Astrocyte (in vitro differentiated cells and primary cell): ENCODE measurements around the gene DCC. TPM values are rescaled to one million over a fixed set of nuclear protein-coding genes. Genes with fewer than 3 reads are reported as not detected.

Source experiments
- DNase-seq: peaks from one replicate; pipeline ENCODE4 v3.0.0-alpha.2; 2010; ENCODE audit warnings: low read depth
- FAIRE-seq: peaks from 2 replicates; lab custom pipeline; 2011; peaks lifted over from hg19 to GRCh38; lab: Jason Lieb, UNC
- H2AFZ ChIP-seq: 2 replicates; pipeline ENCODE4 v1.6.0; 2012; ENCODE audit warnings: low read depth, low read length, inconsistent platforms
- H3K27ac ChIP-seq: 2 replicates; pipeline ENCODE4 v1.5.1; 2011; ENCODE audit warnings: low read depth, low read length, inconsistent platforms
- H3K27me3 ChIP-seq: 2 replicates; pipeline ENCODE4 v1.6.0; 2011; ENCODE audit warnings: low read length, inconsistent platforms; ENCODE audit not compliant: insufficient read depth
- H3K36me3 ChIP-seq: 2 replicates; pipeline ENCODE4 v1.5.1; 2011; ENCODE audit warnings: low read length, inconsistent platforms; ENCODE audit not compliant: insufficient read depth
- H3K4me1 ChIP-seq: 2 replicates; pipeline ENCODE4 v1.5.1; 2011; ENCODE audit warnings: low read length, inconsistent platforms; ENCODE audit not compliant: insufficient read depth
- H3K4me2 ChIP-seq: 2 replicates; pipeline ENCODE4 v1.6.0; 2012; ENCODE audit warnings: low read length, inconsistent platforms
- H3K4me3 ChIP-seq: 2 replicates; pipeline ENCODE4 v1.5.1; 2011; ENCODE audit warnings: low read depth, mild to moderate bottlenecking, low read length, inconsistent platforms; ENCODE audit not compliant: insufficient read depth
- H3K79me2 ChIP-seq: 2 replicates; pipeline ENCODE4 v1.6.0; 2012; ENCODE audit warnings: mild to moderate bottlenecking, low read length, inconsistent platforms; ENCODE audit not compliant: insufficient read depth
- H3K9ac ChIP-seq: 2 replicates; pipeline ENCODE4 v1.6.0; 2012; ENCODE audit warnings: mild to moderate bottlenecking, low read length, inconsistent platforms
- H3K9me3 ChIP-seq: 2 replicates; pipeline ENCODE4 v1.5.1; 2012; ENCODE audit warnings: low read depth, mild to moderate bottlenecking, low read length, inconsistent platforms; ENCODE audit not compliant: insufficient read depth
- H4K20me1 ChIP-seq: 2 replicates; pipeline ENCODE4 v1.6.0; 2012; ENCODE audit warnings: low read length, inconsistent platforms; ENCODE audit not compliant: insufficient read depth
- H3K27ac Mint-ChIP-seq: one replicate; pipeline ENCODE4 v1.8.0; 2021; ENCODE audit warnings: mild to moderate bottlenecking, mixed read lengths; ENCODE audit not compliant: unreplicated experiment
- H3K27me3 Mint-ChIP-seq: one replicate; pipeline ENCODE4 v1.8.0; 2021; ENCODE audit warnings: low read depth, mixed read lengths; ENCODE audit not compliant: unreplicated experiment
- H3K36me3 Mint-ChIP-seq: one replicate; pipeline ENCODE4 v1.8.0; 2021; ENCODE audit warnings: low read depth, mixed read lengths; ENCODE audit not compliant: unreplicated experiment
- H3K4me1 Mint-ChIP-seq: one replicate; pipeline ENCODE4 v1.8.0; 2021; ENCODE audit warnings: low read depth, mixed read lengths; ENCODE audit not compliant: unreplicated experiment
- H3K4me3 Mint-ChIP-seq: one replicate; pipeline ENCODE4 v1.8.0; 2021; ENCODE audit warnings: mild to moderate bottlenecking, moderate library complexity, mixed read lengths; ENCODE audit not compliant: unreplicated experiment
- H3K9me3 Mint-ChIP-seq: one replicate; pipeline ENCODE4 v1.8.0; 2021; ENCODE audit warnings: mild to moderate bottlenecking, mixed read lengths; ENCODE audit not compliant: unreplicated experiment
- CTCF ChIP-seq: IDR thresholded peaks from 2 replicates; pipeline ENCODE4 v1.5.1; 2011; ENCODE audit warnings: low read depth, mild to moderate bottlenecking, inconsistent platforms, low read length, moderate library complexity; ENCODE audit not compliant: insufficient read depth
- EZH2 ChIP-seq: IDR thresholded peaks from 2 replicates; pipeline ENCODE4 v1.6.1; 2012; ENCODE audit warnings: mild to moderate bottlenecking, low read length, inconsistent platforms; ENCODE audit not compliant: insufficient read depth
- total RNA-seq: library from RNA; stranded (reverse); gene quantifications from 2 replicates; pipeline ENCODE4 v1.2.1, GENCODE V29; 2021

Gene DCC
- total RNA-seq, 1 donor from 2014 or later, result 2.6 TPM

GRCh38 chr18:52334896-52335295, 5.1 kb upstream of the DCC start:
- peaks cover 2% of the 10 kb centered on the region for H3K9me3 Mint-ChIP-seq
- Histone ChIP-seq H2AFZ (no peak overlapping the region), H4K20me1 (no peaks in the 10 kb centered on the region), H3K4me3 (no peak overlapping the region), H3K36me3 (no peaks in the 10 kb centered on the region), H3K9me3 (no peaks in the 10 kb centered on the region), H3K27ac (peak overlapping the region; percentile 4), H3K27me3 (peaks cover 6% of the 10 kb centered on the region), H3K4me1 (peaks cover 3% of the 10 kb centered on the region), H3K4me2 (peak overlapping the region; percentile 42), H3K9ac (no peak overlapping the region), H3K79me2 (no peaks in the 10 kb centered on the region)
- DNase-seq (peak; percentile 67), FAIRE-seq (peak; percentile 34)
- H3K27ac Mint-ChIP-seq, result peak overlapping the region; percentile 13
- H3K4me1 Mint-ChIP-seq, result peaks cover 26% of the 10 kb centered on the region
- peaks cover 3% of the 10 kb centered on the region for H3K27me3 Mint-ChIP-seq
- no peaks in the 10 kb centered on the region for H3K36me3 Mint-ChIP-seq
- TF ChIP-seq CTCF (no peak), EZH2 (no peak)
- H3K4me3 Mint-ChIP-seq, result no peak overlapping the region

- H3K27me3 ChIP-seq, result peaks cover 25% of the 10 kb centered on the region
- peak overlapping the region; percentile 47 for H3K4me2 ChIP-seq
Observed at GRCh38 chr18:52337276-52337675, 2.7 kb upstream of the DCC start.

More at GRCh38 chr18:52337276-52337675, 2.7 kb upstream of the DCC start:
- peaks cover 33% of the 10 kb centered on the region for H3K4me1 Mint-ChIP-seq
- H2AFZ ChIP-seq, result no peak overlapping the region
- peaks cover 2% of the 10 kb centered on the region for H3K9me3 Mint-ChIP-seq
- FAIRE-seq, result peak; percentile 45
- H3K27me3 Mint-ChIP-seq, result peaks cover 24% of the 10 kb centered on the region
- peak overlapping the region; percentile 9 for H3K9ac ChIP-seq
- no peak overlapping the region for H3K4me3 ChIP-seq
- H3K27ac Mint-ChIP-seq, result peak overlapping the region; percentile 91
- H3K36me3 ChIP-seq, result no peaks in the 10 kb centered on the region
- TF ChIP-seq CTCF, result no peak
- TF ChIP-seq EZH2, result no peak
- DNase-seq, result peak; percentile 55
- H3K79me2 ChIP-seq, result no peaks in the 10 kb centered on the region
- H3K36me3 Mint-ChIP-seq, result no peaks in the 10 kb centered on the region
- peaks cover 9% of the 10 kb centered on the region for H3K4me1 ChIP-seq
- H3K9me3 ChIP-seq, result no peaks in the 10 kb centered on the region
- H3K4me3 Mint-ChIP-seq, result no peak overlapping the region
- H4K20me1 ChIP-seq, result no peaks in the 10 kb centered on the region
- peak overlapping the region; percentile 45 for H3K27ac ChIP-seq
